OCI-LY7 (cell line): ENCODE results near the gene SLC13A1. TPM values are rescaled to one million over a fixed set of nuclear protein-coding genes. Genes with fewer than 3 reads are reported as not detected.

Source experiments
- BruUV-seq: library from RNA; stranded (reverse); fragments of 400-500 nt; replicated peaks from 2 replicates; lab custom pipeline; 2021; lab: Mats Ljungman, UMichigan
- CTCF ChIA-PET: fragments of 300-600 bp; sonication (Branson Sonifier 250); formaldehyde crosslinking; loops from one replicate; lab custom pipeline; 2022; ENCODE audit warnings: antibody characterized with exemption; ENCODE audit not compliant: unreplicated experiment; lab: Charles Lee
- POLR2A ChIA-PET: fragments of 300-600 bp; sonication (Branson Sonifier 250); formaldehyde crosslinking; loops from one replicate; lab custom pipeline; 2022; ENCODE audit warnings: antibody characterized with exemption; lab: Charles Lee
- DNase-seq: peaks from one replicate; pipeline ENCODE4 v3.0.0-alpha.2; 2015; ENCODE audit warnings: low spot score
- H2AFZ ChIP-seq: fragments of 200-600 bp; sonication (generic), shearing (Covaris generic); 2 replicates; pipeline ENCODE4 v1.6.1; 2014; ENCODE audit warnings: mild to moderate bottlenecking, antibody characterized with exemption, low read length, moderate library complexity
- H3K27ac ChIP-seq: fragments of 200-600 bp; sonication (generic); 2 replicates; pipeline ENCODE4 v1.5.1; 2014; ENCODE audit warnings: mixed run types, low read depth, mild to moderate bottlenecking, moderate library complexity, low read length, inconsistent platforms; ENCODE audit not compliant: poor library complexity, severe bottlenecking
- H3K36me3 ChIP-seq: fragments of 200-600 bp; sonication (generic); 2 replicates; pipeline ENCODE4 v1.6.1; 2014; ENCODE audit warnings: mild to moderate bottlenecking, antibody characterized with exemption, low read length, moderate library complexity, mixed read lengths; ENCODE audit not compliant: insufficient read depth
- H3K4me1 ChIP-seq: fragments of 200-600 bp; sonication (generic); 2 replicates; pipeline ENCODE4 v1.5.1; 2014; ENCODE audit warnings: mild to moderate bottlenecking, low read length; ENCODE audit not compliant: insufficient read depth, poor library complexity, severe bottlenecking
- H3K4me2 ChIP-seq: fragments of 200-600 bp; sonication (generic); 2 replicates; pipeline ENCODE4 v1.6.1; 2014; ENCODE audit warnings: mild to moderate bottlenecking, low read length
- H3K4me3 ChIP-seq: fragments of 200-600 bp; sonication (generic); 2 replicates; pipeline ENCODE4 v1.5.1; 2014; ENCODE audit warnings: mild to moderate bottlenecking, low read depth, low read length; ENCODE audit not compliant: poor library complexity, severe bottlenecking
- H3K79me2 ChIP-seq: fragments of 200-600 bp; sonication (generic); 2 replicates; pipeline ENCODE4 v1.6.1; 2016; ENCODE audit warnings: low read depth, mild to moderate bottlenecking, low read length, moderate library complexity, mixed read lengths; ENCODE audit not compliant: insufficient read depth
- H3K9me2 ChIP-seq: fragments of 200-600 bp; sonication (generic); 2 replicates; pipeline ENCODE4 v1.6.1; 2016; ENCODE audit warnings: mild to moderate bottlenecking, low read length, mixed read lengths; ENCODE audit not compliant: insufficient read depth
- H3K9me3 ChIP-seq: fragments of 200-600 bp; sonication (generic); 2 replicates; pipeline ENCODE4 v1.6.1; 2014; ENCODE audit warnings: mild to moderate bottlenecking, mixed run types, low read length, mixed read lengths
- H4K20me1 ChIP-seq: fragments of 200-600 bp; sonication (generic); 2 replicates; pipeline ENCODE4 v1.6.1; 2014; ENCODE audit warnings: mild to moderate bottlenecking, antibody characterized with exemption, low read length, moderate library complexity, mixed read lengths; ENCODE audit not compliant: insufficient read depth
- EZH2phosphoT487 ChIP-seq: fragments of 200-600 bp; sonication (generic); IDR thresholded peaks from 2 replicates; pipeline ENCODE4 v1.6.1; 2018; ENCODE audit warnings: low read depth, borderline replicate concordance, mild to moderate bottlenecking, mixed run types, antibody characterized with exemption, low read length, moderate library complexity, mixed read lengths
- intact Hi-C: fragments of 100-400 bp; cut with micrococcal nuclease; formaldehyde crosslinking; loops from one replicate; pipeline ENCODE4 v1.10.0; 2022; ENCODE audit not compliant: unreplicated experiment
- total RNA-seq, 2 experiments: library from RNA; depleted of rRNA in 1 of 2; stranded (reverse); fragments of >200 nt in 1 of 2; shearing (Covaris generic) in 1 of 2; gene quantifications; 2 replicates each; pipeline ENCODE4 v1.2.3, GENCODE V29; 2014 to 2022
- TF ChIP-seq, protein P1 (sequence below): fragments of 200-600 bp; sonication (generic); conservative IDR thresholded peaks from 2 replicates; pipeline ENCODE4 v1.5.1; 2014; ENCODE audit warnings: mild to moderate bottlenecking, antibody characterized with exemption, low read length, moderate library complexity, mixed read lengths

The SLC13A1 gene
- total RNA-seq, 2 experiments from 2014 or later: not detected

DNA sequence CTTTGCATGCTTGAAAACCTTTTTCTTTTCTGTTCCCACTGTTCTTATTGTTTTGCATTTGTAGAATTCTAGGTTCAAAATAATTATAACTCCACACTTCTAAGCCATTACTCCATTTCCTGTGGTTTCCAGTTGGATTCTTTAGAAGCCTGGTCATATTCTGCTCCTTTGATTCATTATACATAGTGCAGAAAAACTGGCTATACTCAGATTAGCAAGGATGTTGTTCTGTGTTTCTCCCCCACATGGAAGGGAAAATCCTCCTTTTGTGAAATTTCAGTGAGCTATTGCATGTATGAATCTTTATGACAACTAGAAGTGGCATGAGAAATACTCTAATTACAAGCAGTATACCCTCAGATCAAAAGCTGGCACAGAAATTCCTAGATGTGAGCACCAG lies 79.5 kb downstream of the SLC13A1 start:
- no peak overlapping the region for H2AFZ ChIP-seq
- intact Hi-C loops: no loop called here

DNA sequence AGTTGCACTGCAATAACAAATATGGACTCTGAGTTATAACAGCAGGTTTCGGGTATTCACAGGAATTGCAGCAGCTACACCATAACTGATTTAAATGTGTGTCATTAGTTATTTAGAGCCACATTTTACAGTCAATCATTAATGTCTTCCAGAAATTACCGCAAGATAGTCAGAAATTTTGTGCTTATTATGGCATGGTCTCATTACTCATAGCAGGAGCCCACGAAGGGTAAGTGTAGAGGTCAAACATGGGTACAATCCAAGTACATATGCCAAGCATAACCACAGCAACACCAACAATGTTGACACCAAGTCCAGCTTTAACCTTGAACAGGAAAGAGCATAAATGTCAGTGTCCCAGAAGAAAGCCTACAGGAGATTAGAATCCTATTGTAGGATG lies 84.4 kb downstream of the SLC13A1 start:
- H3K4me2 ChIP-seq: no peak overlapping the region
- BruUV-seq: no TSS peak
- H3K27ac ChIP-seq: no peak overlapping the region
- no peaks in the 10 kb centered on the region for H3K9me2 ChIP-seq
- intact Hi-C loops: no loop called here
- no peaks in the 10 kb centered on the region for H3K79me2 ChIP-seq
- DNase-seq: no peak
- H3K9me3 ChIP-seq: no peaks in the 10 kb centered on the region
- H3K36me3 ChIP-seq: no peaks in the 10 kb centered on the region
- no peaks in the 10 kb centered on the region for H3K4me1 ChIP-seq
- no peak for TF ChIP-seq EZH2phosphoT487
- TF ChIP-seq, protein P1, sequence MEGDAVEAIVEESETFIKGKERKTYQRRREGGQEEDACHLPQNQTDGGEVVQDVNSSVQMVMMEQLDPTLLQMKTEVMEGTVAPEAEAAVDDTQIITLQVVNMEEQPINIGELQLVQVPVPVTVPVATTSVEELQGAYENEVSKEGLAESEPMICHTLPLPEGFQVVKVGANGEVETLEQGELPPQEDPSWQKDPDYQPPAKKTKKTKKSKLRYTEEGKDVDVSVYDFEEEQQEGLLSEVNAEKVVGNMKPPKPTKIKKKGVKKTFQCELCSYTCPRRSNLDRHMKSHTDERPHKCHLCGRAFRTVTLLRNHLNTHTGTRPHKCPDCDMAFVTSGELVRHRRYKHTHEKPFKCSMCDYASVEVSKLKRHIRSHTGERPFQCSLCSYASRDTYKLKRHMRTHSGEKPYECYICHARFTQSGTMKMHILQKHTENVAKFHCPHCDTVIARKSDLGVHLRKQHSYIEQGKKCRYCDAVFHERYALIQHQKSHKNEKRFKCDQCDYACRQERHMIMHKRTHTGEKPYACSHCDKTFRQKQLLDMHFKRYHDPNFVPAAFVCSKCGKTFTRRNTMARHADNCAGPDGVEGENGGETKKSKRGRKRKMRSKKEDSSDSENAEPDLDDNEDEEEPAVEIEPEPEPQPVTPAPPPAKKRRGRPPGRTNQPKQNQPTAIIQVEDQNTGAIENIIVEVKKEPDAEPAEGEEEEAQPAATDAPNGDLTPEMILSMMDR: no peak
- H3K4me3 ChIP-seq: no peak overlapping the region
- ChIA-PET CTCF (no interaction called here), POLR2A (no interaction called here)
- no peak overlapping the region for H2AFZ ChIP-seq
- H4K20me1 ChIP-seq: no peaks in the 10 kb centered on the region

More for the DNA sequence above, 79.5 kb downstream of the SLC13A1 start:
- no peak for TF ChIP-seq EZH2phosphoT487
- TF ChIP-seq, protein P1: no peak
- Histone ChIP-seq H3K4me3 (no peak overlapping the region), H3K9me3 (no peaks in the 10 kb centered on the region), H3K27ac (no peak overlapping the region), H3K36me3 (no peaks in the 10 kb centered on the region), H3K9me2 (no peaks in the 10 kb centered on the region), H3K4me2 (no peak overlapping the region), H4K20me1 (no peaks in the 10 kb centered on the region), H3K4me1 (no peaks in the 10 kb centered on the region), H3K79me2 (no peaks in the 10 kb centered on the region)
- no peak for DNase-seq
- ChIA-PET POLR2A (no interaction called here), CTCF (no interaction called here)
- no TSS peak for BruUV-seq

DNA sequence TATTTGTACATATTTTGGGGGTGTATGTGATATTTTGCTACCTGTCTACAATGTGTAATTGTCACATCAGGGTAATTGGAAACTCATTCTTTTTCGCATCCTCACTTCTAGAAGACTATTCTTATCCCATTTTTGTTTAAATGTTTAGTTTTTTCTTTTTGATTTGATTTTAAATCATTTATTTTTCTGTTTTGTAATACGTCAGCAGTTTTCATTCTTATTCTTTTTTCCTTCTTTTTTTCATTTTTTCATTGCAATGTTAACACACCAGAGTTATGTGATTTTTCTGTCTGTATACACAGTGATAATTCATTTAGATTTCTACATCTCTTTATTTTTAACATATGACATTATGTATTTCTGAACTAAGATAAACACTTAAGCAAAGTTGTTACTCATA lies 85.5 kb downstream of the SLC13A1 start:
- Histone ChIP-seq H3K9me2 (no peaks in the 10 kb centered on the region), H3K36me3 (no peaks in the 10 kb centered on the region), H3K9me3 (no peaks in the 10 kb centered on the region), H3K4me3 (no peak overlapping the region), H3K4me1 (no peaks in the 10 kb centered on the region), H3K27ac (no peak overlapping the region), H3K79me2 (no peaks in the 10 kb centered on the region), H2AFZ (no peak overlapping the region), H4K20me1 (no peaks in the 10 kb centered on the region), H3K4me2 (no peak overlapping the region)
- DNase-seq: no peak
- TF ChIP-seq EZH2phosphoT487: no peak
- TF ChIP-seq, protein P1: no peak
- POLR2A ChIA-PET: no interaction called here
- BruUV-seq: no TSS peak
- intact Hi-C loops: no loop called here
- CTCF ChIA-PET: no interaction called here
